Adrenal gland (tissue), 19 donors: ENCODE data around the gene RUNDC1. TPM values are rescaled to one million over a fixed set of nuclear protein-coding genes. Genes with fewer than 3 reads are reported as not detected.

Source experiments
- DNase-seq, 7 donors: peaks; one replicate each; pipeline ENCODE4 v3.0.0-alpha.2; 2019 to 2020
- H3K27ac ChIP-seq, 5 donors: fragments of 200-600 bp; sonication (generic) in 4 of 5; 1 replicate in 3 of 5; 2 replicates in 2 of 5; pipeline versions ENCODE4 v1.5.1 to v1.8.0; 2016 to 2020; ENCODE audit warnings: mild to moderate bottlenecking in 1 of 5
- H3K27me3 ChIP-seq: fragments of 200-600 bp; 2 replicates; pipeline ENCODE4 v1.8.0; 2021
- H3K36me3 ChIP-seq, 2 donors: fragments of 200-600 bp; replicated peaks in 1 of 2; 1 replicate in 1 of 2; 2 replicates in 1 of 2; pipeline versions ENCODE4 v1.5.1 to v1.8.0; 2018 to 2022
- H3K4me1 ChIP-seq, 2 donors: fragments of 200-600 bp; replicated peaks in 1 of 2; 1 replicate in 1 of 2; 2 replicates in 1 of 2; pipeline versions ENCODE4 v1.5.1 to v1.8.0; 2018 to 2021
- H3K4me3 ChIP-seq, 4 donors: fragments of 200-600 bp; sonication (generic) in 3 of 4; one replicate each; pipeline ENCODE4 v1.5.1; 2016 to 2018
- H3K9me3 ChIP-seq, 3 donors: fragments of 200-600 bp; sonication (generic) in 1 of 3; replicated peaks in 1 of 3; 1 replicate in 2 of 3; 2 replicates in 1 of 3; pipeline versions ENCODE4 v1.5.1 to v1.8.0; 2016 to 2021
- POLR2A ChIP-seq, 2 donors: fragments of 450-650 bp; IDR thresholded peaks; one replicate each; pipeline ENCODE4 v1.6.1; 2017; ENCODE audit warnings: antibody characterized with exemption in 2 of 2, mild to moderate bottlenecking in 2 of 2, moderate library complexity in 1 of 2
- WGBS, 4 donors: extraction: QIAGEN DNeasy Blood & Tissue Kit in 2 of 4; methylation state at CpG; one replicate each; pipeline versions ENCODE4 v1.1.5 to v1.1.7; 2013 to 2017; 5-methylcytosine and 5-hydroxymethylcytosine counted together
- intact Hi-C, 2 donors: fragments of 100-400 bp; cut with DNase I; formaldehyde crosslinking; loops; one replicate each; pipeline versions ENCODE4 v1.14.1 to v1.15.0; 2022 to 2023
- long read RNA-seq, 10 donors: library from polyadenylated mRNA in 3 of 10; unstranded in 2 of 10; stranded (forward) in 1 of 10; transcript quantifications; one replicate each; pipeline ENCODE4 v2.0.0 and lab custom pipeline, GENCODE V29; 2021 to 2026
- polyA plus RNA-seq, 3 donors: library from polyadenylated mRNA; stranded (reverse); fragments of 200-250 nt in 2 of 3; fragments of 350-450 nt in 1 of 3; fragmentation: Illumina TruSeq in 1 of 3; extraction: RNeasy Lipid Tissue Mini Kit (QIAGEN cat#74804) in 1 of 3; gene quantifications; one replicate each; pipeline ENCODE4 v1.2.3, GENCODE V29; 2013 to 2014
- total RNA-seq, 9 donors: library from RNA; depleted of rRNA in 4 of 9; stranded (reverse); fragments of >200 nt in 4 of 9; fragments of 120-200 nt in 1 of 9; fragmentation: NEBNext Ultra II Directional in 1 of 9; extraction: Animal tissue kit (Norgen Biotek cat#: 25700) in 1 of 9; gene quantifications; one replicate each; pipeline versions ENCODE4 v1.1.0 to v1.2.4, GENCODE V29; 2013 to 2023
- TF ChIP-seq, protein P1 (sequence below), 6 experiments: fragments of 450-650 bp in 4 of 6; fragments of 200-600 bp in 2 of 6; sonication (generic) in 1 of 6; IDR thresholded peaks; 1 replicate in 5 of 6; 2 replicates in 1 of 6; pipeline versions ENCODE4 v1.5.1 to v1.8.0; 2016 to 2021; ENCODE audit warnings: antibody characterized with exemption in 6 of 6, mild to moderate bottlenecking in 2 of 6, moderate library complexity in 1 of 6
- donor health status: healthy with polysubstance abuse.
- donor health status: Bipolar disorder and iron deficiency.
- donor health status: DM: yes; HTN: yes; CAD: no.
- donor health status: DM: no; HTN: no; CAD: no.
- donor health status: DM: no; HTN: no; CAD: no.
- donor health status: DM: yes; HTN: yes; CAD: no.

Gene RUNDC1
- 10 to 100 TPM; 14.3 to 29.7 (median 17.4) TPM for total RNA-seq
- polyA plus RNA-seq: 10 to 100 TPM in 2 of 3 donors, 1 to 10 TPM in 1; 7.6 to 20.6 (median 10.3) TPM
- long read RNA-seq, donor 1, partial matches to known transcripts: 0 of 1 reads
- long read RNA-seq, donor 1, other reads (novel, unspliced or antisense): 0 of 1 reads
- long read RNA-seq, donor 2, transcript RUNDC1-203 (1 exons, 1,439 nt): major isoform, 5 of 77 reads
- long read RNA-seq, donor 2, transcript RUNDC1-201 (5 exons, 3,828 nt): major isoform, 5 of 77 reads
- long read RNA-seq, donor 2, partial matches to known transcripts: 67 of 77 reads
- long read RNA-seq, donor 2, other reads (novel, unspliced or antisense): 0 of 77 reads
- long read RNA-seq, donor 3, partial matches to known transcripts: 0 of 4 reads
- long read RNA-seq, donor 3, other reads (novel, unspliced or antisense): 0 of 4 reads
- long read RNA-seq, donor 4, partial matches to known transcripts: 0 of 1 reads
- long read RNA-seq, donor 4, other reads (novel, unspliced or antisense): 1 of 1 reads
- long read RNA-seq, donor 5, transcript RUNDC1-201 (5 exons, 3,828 nt): major isoform, 27 of 34 reads
- long read RNA-seq, donor 5, partial matches to known transcripts: 1 of 34 reads
- long read RNA-seq, donor 5, other reads (novel, unspliced or antisense): 5 of 34 reads
- long read RNA-seq, donor 6, partial matches to known transcripts: 0 of 1 reads
- long read RNA-seq, donor 6, other reads (novel, unspliced or antisense): 1 of 1 reads
- long read RNA-seq, donor 7, partial matches to known transcripts: 0 of 2 reads
- long read RNA-seq, donor 7, other reads (novel, unspliced or antisense): 0 of 2 reads
- long read RNA-seq, donor 8, transcript RUNDC1-201 (5 exons, 3,828 nt): major isoform, 6 of 7 reads
- long read RNA-seq, donor 8, partial matches to known transcripts: 0 of 7 reads
- long read RNA-seq, donor 8, other reads (novel, unspliced or antisense): 0 of 7 reads
- long read RNA-seq, donor 9, partial matches to known transcripts: 0 of 1 reads
- long read RNA-seq, donor 9, other reads (novel, unspliced or antisense): 0 of 1 reads
- long read RNA-seq, donor 10, partial matches to known transcripts: 0 of 3 reads
- long read RNA-seq, donor 10, other reads (novel, unspliced or antisense): 0 of 3 reads

DNA sequence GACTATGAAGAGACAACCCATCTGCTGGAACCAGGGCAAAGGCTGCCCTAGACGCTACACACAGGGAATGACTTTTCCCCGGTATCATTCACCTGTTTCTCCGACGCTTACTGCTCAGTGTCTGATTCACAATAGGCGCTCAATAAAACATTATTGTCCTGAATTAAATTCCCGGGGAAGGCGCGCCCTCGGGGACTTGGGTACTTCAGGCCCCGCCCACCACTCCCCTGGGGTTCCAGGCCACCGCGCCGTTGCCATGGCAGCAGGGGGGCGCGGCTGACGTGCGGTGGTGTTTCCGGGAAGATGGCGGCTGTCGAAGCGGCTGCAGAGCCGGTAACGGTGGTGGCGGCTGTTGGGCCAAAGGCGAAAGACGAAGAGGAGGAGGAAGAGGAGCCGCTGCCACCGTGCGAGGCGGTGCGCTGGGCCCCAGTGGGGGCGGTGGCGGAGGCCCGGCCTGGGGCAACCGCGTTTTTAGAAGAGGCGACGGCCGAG is at the start of gene RUNDC1:
RUNDC1 (plus strand) TSS at position 292 of the 492 bp plus-strand sequence; CDS start at position 304, 12 bp downstream.
- peak within 1 kb of the TSS in 4 of 5 donors; percentile 65 to 93 (median 80) for H3K27ac ChIP-seq
- H3K36me3 ChIP-seq: peaks cover 0 to 5% of the 10 kb centered on the region in 2 donors
- intact Hi-C loops: no loop called here
- no peaks in the 10 kb centered on the region for H3K9me3 ChIP-seq
- TF ChIP-seq POLR2A (IDR thresholded peaks at IDR 0.05): peak; percentile 52 to 58
- TF ChIP-seq, protein P1, sequence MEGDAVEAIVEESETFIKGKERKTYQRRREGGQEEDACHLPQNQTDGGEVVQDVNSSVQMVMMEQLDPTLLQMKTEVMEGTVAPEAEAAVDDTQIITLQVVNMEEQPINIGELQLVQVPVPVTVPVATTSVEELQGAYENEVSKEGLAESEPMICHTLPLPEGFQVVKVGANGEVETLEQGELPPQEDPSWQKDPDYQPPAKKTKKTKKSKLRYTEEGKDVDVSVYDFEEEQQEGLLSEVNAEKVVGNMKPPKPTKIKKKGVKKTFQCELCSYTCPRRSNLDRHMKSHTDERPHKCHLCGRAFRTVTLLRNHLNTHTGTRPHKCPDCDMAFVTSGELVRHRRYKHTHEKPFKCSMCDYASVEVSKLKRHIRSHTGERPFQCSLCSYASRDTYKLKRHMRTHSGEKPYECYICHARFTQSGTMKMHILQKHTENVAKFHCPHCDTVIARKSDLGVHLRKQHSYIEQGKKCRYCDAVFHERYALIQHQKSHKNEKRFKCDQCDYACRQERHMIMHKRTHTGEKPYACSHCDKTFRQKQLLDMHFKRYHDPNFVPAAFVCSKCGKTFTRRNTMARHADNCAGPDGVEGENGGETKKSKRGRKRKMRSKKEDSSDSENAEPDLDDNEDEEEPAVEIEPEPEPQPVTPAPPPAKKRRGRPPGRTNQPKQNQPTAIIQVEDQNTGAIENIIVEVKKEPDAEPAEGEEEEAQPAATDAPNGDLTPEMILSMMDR (IDR thresholded peaks at IDR 0.05): no peak
- peaks cover 12 to 36% of the 10 kb centered on the region in 2 donors for H3K4me1 ChIP-seq
- H3K27me3 ChIP-seq: no peaks in the 10 kb centered on the region
- peak within 1 kb of the TSS; percentile 87 to 99 (median 93) for H3K4me3 ChIP-seq
- peak; percentile 91 to 97 (median 93) for DNase-seq
- 0 to 2% (median 0%) methylated on average over 3 to 39 of the region's 39 CpGs for WGBS, 4 donors

DNA sequence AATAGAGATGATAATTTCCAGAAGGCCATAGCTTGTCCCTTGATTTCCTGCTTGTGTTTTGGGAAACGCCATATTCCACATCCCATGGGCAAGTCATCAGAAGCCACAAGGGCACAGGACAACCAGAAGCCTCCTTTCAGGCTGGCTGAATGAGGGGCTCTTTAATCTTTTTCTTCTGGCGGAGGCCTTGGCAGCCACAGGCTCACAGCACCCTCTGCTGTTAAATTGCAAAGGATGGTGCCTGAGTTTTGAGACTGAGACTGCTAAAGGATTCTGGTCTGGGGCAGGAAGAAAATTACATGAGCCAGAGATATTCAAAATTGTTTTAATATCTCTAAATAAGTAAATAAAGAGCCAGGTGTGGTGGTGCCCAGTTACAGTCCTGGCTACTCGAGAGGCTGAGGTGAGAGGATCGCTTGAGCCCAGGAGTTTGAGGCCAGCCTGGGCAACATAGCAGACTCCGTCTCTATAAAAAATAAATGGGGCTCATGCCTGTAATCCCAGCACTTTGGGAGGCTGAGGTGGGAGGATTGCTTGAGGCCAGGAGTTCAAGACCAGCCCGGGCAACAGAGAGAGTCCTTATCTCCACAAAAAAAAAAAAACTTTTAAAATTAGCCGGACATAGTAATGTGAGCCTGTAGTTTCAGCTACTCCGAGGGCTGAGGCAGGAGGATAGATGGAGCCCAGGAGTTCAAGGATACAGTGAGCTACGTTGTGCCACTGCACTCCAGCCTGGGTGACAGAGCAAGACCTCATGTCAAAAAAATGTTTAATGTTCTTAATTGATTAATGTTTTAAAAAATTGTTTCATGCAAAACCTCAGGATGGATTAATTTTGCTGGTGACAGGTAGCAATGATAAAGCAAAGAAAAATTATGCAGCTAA is 42.4 kb upstream of the RUNDC1 start:
- Histone ChIP-seq H3K27ac (no peak overlapping the region), H3K36me3 (no peaks in the 10 kb centered on the region), H3K9me3 (no peaks in the 10 kb centered on the region), H3K4me1 (no peaks in the 10 kb centered on the region), H3K4me3 (no peak overlapping the region), H3K27me3 (no peaks in the 10 kb centered on the region)
- peak; percentile 32 to 64 (median 52) for DNase-seq
- 27 to 32% (median 28%) methylated on average over 9 of the region's 9 CpGs for WGBS, 4 donors
- intact Hi-C loops: loop anchor here (5.0 kb wide), 2 partner anchors 91 to 96 kb away; partner anchors contain the start of gene AOC2 (in 1 of the 2)
- TF ChIP-seq, protein P1 (IDR thresholded peaks at IDR 0.05): peak; percentile 43 to 68 (median 64)
- no peak for TF ChIP-seq POLR2A (IDR thresholded peaks at IDR 0.05)

GRCh38 chr17:42944211-42944610 is 36.2 kb upstream of the RUNDC1 start:
- Histone ChIP-seq H3K4me3 (no peak overlapping the region), H3K36me3 (no peaks in the 10 kb centered on the region), H3K27ac (no peak overlapping the region), H3K27me3 (no peaks in the 10 kb centered on the region), H3K9me3 (no peaks in the 10 kb centered on the region), H3K4me1 (no peaks in the 10 kb centered on the region)
- DNase-seq: peak in 2 of 7 donors; percentile 13 to 28
- TF ChIP-seq, protein P1 (IDR thresholded peaks at IDR 0.05): no peak
- TF ChIP-seq POLR2A (IDR thresholded peaks at IDR 0.05): no peak
- WGBS, 4 donors: 34 to 40% (median 36%) methylated on average over 3 of the region's 3 CpGs
- intact Hi-C loops: no loop called here
